DND-41 (cell line): ENCODE measurements around the gene ARHGAP15.

Experiments
- CTCF ChIP-seq: IDR thresholded peaks from 2 replicates; pipeline ENCODE4 v1.5.1; 2012; ENCODE audit warnings: borderline replicate concordance, low read length, moderate library complexity, mild to moderate bottlenecking; ENCODE audit not compliant: poor library complexity, severe bottlenecking; ENCODE audit errors: extremely low read depth
- EZH2 ChIP-seq: IDR thresholded peaks from 3 replicates; pipeline ENCODE4 v1.6.1; 2012; ENCODE audit warnings: borderline replicate concordance, low read depth, mild to moderate bottlenecking, moderate library complexity, low read length, inconsistent platforms; ENCODE audit not compliant: severe bottlenecking

GRCh38 chr2:143717053-143717452 is 587.8 kb downstream of the ARHGAP15 start:
- TF ChIP-seq CTCF (no peak), EZH2 (no peak)
